ENCODE data around the gene PM20D2.
A peak's percentile ranks its signal among the peaks of the same experiment; 100 is the strongest.

Gene PM20D2

GRCh38 chr6:89172131-89172530 is 26.3 kb downstream of the PM20D2 start:
- ATAC-seq = no peak
- Mint-ChIP-seq H3K4me1 (no peaks in the 10 kb centered on the region), H3K27ac (no peak overlapping the region), H3K4me3 (no peak overlapping the region), H3K9me3 (no peaks in the 10 kb centered on the region), H3K36me3 (no peaks in the 10 kb centered on the region)
- no peak for DNase-seq (ENCODE audit: low spot score in 2 of 2)

GRCh38 chr6:89173634-89174033 is 27.8 kb downstream of the PM20D2 start:
- H3K9me3 Mint-ChIP-seq = no peaks in the 10 kb centered on the region
- no peak overlapping the region for H3K27ac Mint-ChIP-seq
- no peaks in the 10 kb centered on the region for H3K36me3 Mint-ChIP-seq
- no peaks in the 10 kb centered on the region for H3K4me1 Mint-ChIP-seq
- H3K4me3 Mint-ChIP-seq = no peak overlapping the region
- peak in 1 of 2 donors; percentile 12 for DNase-seq (ENCODE audit: low spot score in 2 of 2)
- no peak for ATAC-seq

GRCh38 chr6:89180112-89180511 is 34.3 kb downstream of the PM20D2 start:
- ATAC-seq (peak; percentile 13), DNase-seq (ENCODE audit: low spot score in 2 of 2) (no peak)
- Mint-ChIP-seq H3K9me3 (no peaks in the 10 kb centered on the region), H3K4me3 (no peak overlapping the region), H3K27ac (no peak overlapping the region), H3K4me1 (no peaks in the 10 kb centered on the region), H3K36me3 (no peaks in the 10 kb centered on the region)

GRCh38 chr6:89180971-89181370 is 35.1 kb downstream of the PM20D2 start:
- Mint-ChIP-seq H3K4me3 (no peak overlapping the region), H3K4me1 (no peaks in the 10 kb centered on the region), H3K36me3 (no peaks in the 10 kb centered on the region), H3K27ac (no peak overlapping the region), H3K9me3 (no peaks in the 10 kb centered on the region)
- DNase-seq (ENCODE audit: low spot score in 2 of 2) (no peak), ATAC-seq (no peak)

GRCh38 chr6:89183294-89183693 is 37.4 kb downstream of the PM20D2 start:
- H3K27ac Mint-ChIP-seq = no peak overlapping the region
- no peak for ATAC-seq
- no peaks in the 10 kb centered on the region for H3K36me3 Mint-ChIP-seq
- H3K4me3 Mint-ChIP-seq = no peak overlapping the region
- H3K4me1 Mint-ChIP-seq = no peaks in the 10 kb centered on the region
- no peaks in the 10 kb centered on the region for H3K9me3 Mint-ChIP-seq
- no peak for DNase-seq (ENCODE audit: low spot score in 2 of 2)

- no peak overlapping the region for H3K27ac Mint-ChIP-seq
- no peaks in the 10 kb centered on the region for H3K9me3 Mint-ChIP-seq
- H3K36me3 Mint-ChIP-seq = no peaks in the 10 kb centered on the region
- DNase-seq (ENCODE audit: low spot score in 2 of 2) (no peak), ATAC-seq (no peak)
- no peaks in the 10 kb centered on the region for H3K4me1 Mint-ChIP-seq
- no peak overlapping the region for H3K4me3 Mint-ChIP-seq
Observed at GRCh38 chr6:89184344-89184743, 38.5 kb downstream of the PM20D2 start.

GRCh38 chr6:89186762-89187161 is 40.9 kb downstream of the PM20D2 start:
- Mint-ChIP-seq H3K4me1 (no peaks in the 10 kb centered on the region), H3K9me3 (no peaks in the 10 kb centered on the region), H3K27ac (no peak overlapping the region), H3K36me3 (no peaks in the 10 kb centered on the region), H3K4me3 (no peak overlapping the region)
- ATAC-seq (no peak), DNase-seq (ENCODE audit: low spot score in 2 of 2) (no peak)

- Mint-ChIP-seq H3K4me3 (no peak overlapping the region), H3K36me3 (no peaks in the 10 kb centered on the region), H3K4me1 (no peaks in the 10 kb centered on the region), H3K27ac (no peak overlapping the region), H3K9me3 (no peaks in the 10 kb centered on the region)
- no peak for ATAC-seq
- DNase-seq (ENCODE audit: low spot score in 2 of 2) = no peak
Observed at GRCh38 chr6:89187504-89187903, 41.6 kb downstream of the PM20D2 start.

GRCh38 chr6:89190741-89191140 is 44.9 kb downstream of the PM20D2 start:
- Mint-ChIP-seq H3K36me3 (no peaks in the 10 kb centered on the region), H3K4me3 (no peak overlapping the region), H3K9me3 (peaks cover 7% of the 10 kb centered on the region), H3K27ac (no peak overlapping the region), H3K4me1 (no peaks in the 10 kb centered on the region)
- no peak for DNase-seq (ENCODE audit: low spot score in 2 of 2)
- ATAC-seq = no peak

GRCh38 chr6:89194559-89194958 is 48.7 kb downstream of the PM20D2 start:
- H3K27ac Mint-ChIP-seq = no peak overlapping the region
- ATAC-seq = no peak
- H3K36me3 Mint-ChIP-seq = no peaks in the 10 kb centered on the region
- DNase-seq (ENCODE audit: low spot score in 2 of 2) = no peak
- no peak overlapping the region for H3K4me3 Mint-ChIP-seq
- no peaks in the 10 kb centered on the region for H3K4me1 Mint-ChIP-seq
- H3K9me3 Mint-ChIP-seq = peaks cover 9% of the 10 kb centered on the region

- ATAC-seq = no peak
- peaks cover 9% of the 10 kb centered on the region for H3K9me3 Mint-ChIP-seq
- DNase-seq (ENCODE audit: low spot score in 2 of 2) = no peak
- H3K36me3 Mint-ChIP-seq = no peaks in the 10 kb centered on the region
- H3K4me1 Mint-ChIP-seq = no peaks in the 10 kb centered on the region
- no peak overlapping the region for H3K27ac Mint-ChIP-seq
- H3K4me3 Mint-ChIP-seq = no peak overlapping the region
Observed at GRCh38 chr6:89197141-89197540, 51.3 kb downstream of the PM20D2 start.

- DNase-seq (ENCODE audit: low spot score in 2 of 2) = no peak
- Mint-ChIP-seq H3K9me3 (peaks cover 9% of the 10 kb centered on the region), H3K4me1 (no peaks in the 10 kb centered on the region)
Observed at GRCh38 chr6:89198235-89198634, 52.4 kb downstream of the PM20D2 start.

GRCh38 chr6:89199579-89199978 is 53.7 kb downstream of the PM20D2 start:
- DNase-seq (ENCODE audit: low spot score in 2 of 2) (no peak), ATAC-seq (no peak)
- Mint-ChIP-seq H3K27ac (no peak overlapping the region), H3K9me3 (peaks cover 6% of the 10 kb centered on the region), H3K4me1 (no peaks in the 10 kb centered on the region), H3K4me3 (no peak overlapping the region), H3K36me3 (no peaks in the 10 kb centered on the region)

More at GRCh38 chr6:89198235-89198634, 52.4 kb downstream of the PM20D2 start:
- Mint-ChIP-seq H3K4me3 (no peak overlapping the region), H3K36me3 (no peaks in the 10 kb centered on the region), H3K27ac (no peak overlapping the region)
- peak; percentile 16 for ATAC-seq

GRCh38 chr6:89200706-89201215 is 54.9 kb downstream of the PM20D2 start:
- no peak overlapping the region for H3K4me3 Mint-ChIP-seq
- H3K9me3 Mint-ChIP-seq = peaks cover 2% of the 10 kb centered on the region
- DNase-seq (ENCODE audit: low spot score in 2 of 2) = no peak
- no peaks in the 10 kb centered on the region for H3K36me3 Mint-ChIP-seq
- H3K4me1 Mint-ChIP-seq = no peaks in the 10 kb centered on the region
- ATAC-seq = no peak
- H3K27ac Mint-ChIP-seq = no peak overlapping the region

- no peak for ATAC-seq
- no peak for DNase-seq (ENCODE audit: low spot score in 2 of 2)
- Mint-ChIP-seq H3K36me3 (no peaks in the 10 kb centered on the region), H3K4me1 (no peaks in the 10 kb centered on the region), H3K9me3 (no peaks in the 10 kb centered on the region), H3K4me3 (no peak overlapping the region), H3K27ac (no peak overlapping the region)
Observed at GRCh38 chr6:89204096-89204495, 58.2 kb downstream of the PM20D2 start.

GRCh38 chr6:89205819-89206218 is 60.0 kb downstream of the PM20D2 start:
- Mint-ChIP-seq H3K36me3 (no peaks in the 10 kb centered on the region), H3K4me1 (no peaks in the 10 kb centered on the region), H3K9me3 (no peaks in the 10 kb centered on the region), H3K4me3 (no peak overlapping the region), H3K27ac (no peak overlapping the region)
- no peak for DNase-seq (ENCODE audit: low spot score in 2 of 2)
- no peak for ATAC-seq

GRCh38 chr6:89208551-89208950 is 62.7 kb downstream of the PM20D2 start:
- no peak for ATAC-seq
- Mint-ChIP-seq H3K36me3 (no peaks in the 10 kb centered on the region), H3K4me1 (no peaks in the 10 kb centered on the region), H3K27ac (no peak overlapping the region), H3K9me3 (no peaks in the 10 kb centered on the region), H3K4me3 (no peak overlapping the region)
- DNase-seq (ENCODE audit: low spot score in 2 of 2) = peak in 1 of 2 donors; percentile 33
